Measurements from ENCODE around the gene GPR142. TPM values are rescaled to one million over a fixed set of nuclear protein-coding genes. Genes with fewer than 3 reads are reported as not detected.

GPR142 gene, protein sequence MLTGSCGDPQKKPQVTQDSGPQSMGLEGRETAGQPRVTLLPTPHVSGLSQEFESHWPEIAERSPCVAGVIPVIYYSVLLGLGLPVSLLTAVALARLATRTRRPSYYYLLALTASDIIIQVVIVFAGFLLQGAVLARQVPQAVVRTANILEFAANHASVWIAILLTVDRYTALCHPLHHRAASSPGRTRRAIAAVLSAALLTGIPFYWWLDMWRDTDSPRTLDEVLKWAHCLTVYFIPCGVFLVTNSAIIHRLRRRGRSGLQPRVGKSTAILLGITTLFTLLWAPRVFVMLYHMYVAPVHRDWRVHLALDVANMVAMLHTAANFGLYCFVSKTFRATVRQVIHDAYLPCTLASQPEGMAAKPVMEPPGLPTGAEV
- polyA plus RNA-seq (2011; rRNA removed) (not detected in 2 replicates), polyA minus RNA-seq (2011; rRNA and poly(A)+ RNA removed) (not detected in 2 replicates)

DNA sequence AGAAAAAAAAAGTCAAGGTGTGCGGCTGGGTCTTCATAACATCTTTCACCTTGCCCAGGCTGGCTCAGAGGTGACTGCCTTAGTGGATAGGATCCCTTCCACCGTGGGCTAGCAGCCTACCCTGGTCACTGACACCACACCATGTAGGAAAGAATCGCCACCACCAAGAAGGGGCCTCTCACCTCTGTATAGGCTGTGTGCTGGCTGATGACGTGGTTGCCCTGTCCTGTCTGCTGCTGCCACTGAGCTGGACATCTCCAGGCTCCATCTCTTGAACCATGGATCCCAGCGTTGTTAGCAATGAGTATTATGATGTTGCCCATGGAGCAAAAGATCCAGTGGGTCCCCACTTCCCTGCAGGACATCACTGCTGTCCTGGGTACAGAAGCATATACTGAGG is at the start of gene GPR142:
GPR142 (plus strand) TSS at position 301 of the 400 bp plus-strand sequence. CDS start 2,035 bp downstream, outside the sequence.
- H3K27me3 ChIP-seq (ENCODE audit: control insufficient read depth, insufficient read depth, low read length) = peaks cover 5% of the 10 kb centered on the region
- TF ChIP-seq, protein P1, sequence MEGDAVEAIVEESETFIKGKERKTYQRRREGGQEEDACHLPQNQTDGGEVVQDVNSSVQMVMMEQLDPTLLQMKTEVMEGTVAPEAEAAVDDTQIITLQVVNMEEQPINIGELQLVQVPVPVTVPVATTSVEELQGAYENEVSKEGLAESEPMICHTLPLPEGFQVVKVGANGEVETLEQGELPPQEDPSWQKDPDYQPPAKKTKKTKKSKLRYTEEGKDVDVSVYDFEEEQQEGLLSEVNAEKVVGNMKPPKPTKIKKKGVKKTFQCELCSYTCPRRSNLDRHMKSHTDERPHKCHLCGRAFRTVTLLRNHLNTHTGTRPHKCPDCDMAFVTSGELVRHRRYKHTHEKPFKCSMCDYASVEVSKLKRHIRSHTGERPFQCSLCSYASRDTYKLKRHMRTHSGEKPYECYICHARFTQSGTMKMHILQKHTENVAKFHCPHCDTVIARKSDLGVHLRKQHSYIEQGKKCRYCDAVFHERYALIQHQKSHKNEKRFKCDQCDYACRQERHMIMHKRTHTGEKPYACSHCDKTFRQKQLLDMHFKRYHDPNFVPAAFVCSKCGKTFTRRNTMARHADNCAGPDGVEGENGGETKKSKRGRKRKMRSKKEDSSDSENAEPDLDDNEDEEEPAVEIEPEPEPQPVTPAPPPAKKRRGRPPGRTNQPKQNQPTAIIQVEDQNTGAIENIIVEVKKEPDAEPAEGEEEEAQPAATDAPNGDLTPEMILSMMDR (IDR thresholded peaks at IDR 0.05; ENCODE audit: low read depth, low read length) = no peak
- POLR2A ChIA-PET = no interaction called here
- H3K4me3 ChIP-seq (ENCODE audit: low read depth, low read length) = no peak within 1 kb of the TSS
- CTCF ChIA-PET = interaction anchor here (0.6 to 2.9 kb wide), 16 partner anchors 12 to 235 kb away, joined by 3 to 37 read pairs (median 4); no protein-coding TSS in a partner anchor
- H3K27ac ChIP-seq (ENCODE audit: low read depth, low read length) = no peak within 1 kb of the TSS
- no peaks in the 10 kb centered on the region; the same call in 1 of the 2 replicates for H3K9me3 ChIP-seq (ENCODE audit: control insufficient read depth, insufficient read depth, low read length)
- no peak for DNase-seq (ENCODE audit: low read depth, low spot score)

DNA sequence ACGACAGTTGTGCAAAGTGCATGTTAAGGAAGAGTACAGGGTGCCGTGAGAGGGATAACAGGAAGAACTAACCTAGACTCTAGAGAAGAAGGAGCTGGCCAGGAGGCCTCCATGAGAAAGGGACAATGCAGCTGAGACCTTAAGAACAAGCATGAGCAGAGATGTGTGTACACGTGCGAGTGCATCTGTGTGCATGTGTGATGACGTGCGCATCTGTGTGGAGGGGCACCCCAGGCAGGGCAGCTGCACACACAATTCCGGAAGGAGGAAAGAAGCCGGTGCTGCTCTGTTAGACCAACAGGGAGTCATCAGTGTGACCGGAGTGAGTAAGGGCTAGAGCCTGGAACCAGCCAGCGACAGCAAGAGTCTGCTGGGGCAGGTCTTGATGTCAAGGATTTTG is 48.9 kb upstream of the GPR142 start:
- H3K27me3 ChIP-seq (ENCODE audit: control insufficient read depth, insufficient read depth, low read length) = no peaks in the 10 kb centered on the region
- no peak for DNase-seq (ENCODE audit: low read depth, low spot score)
- TF ChIP-seq, protein P1 (IDR thresholded peaks at IDR 0.05; ENCODE audit: low read depth, low read length) = no peak
- ChIA-PET CTCF (interaction anchor here (1.6 kb wide), 1 partner anchor 139 kb away, joined by 4 read pairs; no protein-coding TSS in a partner anchor), POLR2A (no interaction called here)
- H3K9me3 ChIP-seq (ENCODE audit: control insufficient read depth, insufficient read depth, low read length) = peaks cover 16% of the 10 kb centered on the region
- H3K27ac ChIP-seq (ENCODE audit: low read depth, low read length) = no peak overlapping the region
- no peak overlapping the region for H3K4me3 ChIP-seq (ENCODE audit: low read depth, low read length)

DNA sequence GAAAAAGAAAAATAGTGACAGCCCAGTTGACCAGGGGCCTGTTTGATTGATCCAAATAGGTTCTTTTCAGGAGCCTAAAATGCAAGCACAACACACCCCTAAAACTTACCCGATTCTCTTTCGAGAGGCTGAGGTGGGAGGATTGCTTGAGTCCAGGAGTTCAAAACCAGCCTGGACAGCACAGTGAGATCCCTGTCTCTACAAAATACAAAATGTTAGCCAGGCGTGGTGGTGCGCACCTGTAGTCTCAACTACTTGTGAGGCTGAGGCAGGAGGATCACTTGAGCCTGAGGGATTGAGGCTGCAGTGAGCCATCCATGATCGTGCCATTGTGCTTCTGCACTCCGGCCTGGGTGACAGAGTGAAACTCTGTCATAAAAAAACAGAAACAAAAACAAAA is 42.8 kb upstream of the GPR142 start:
- no peak overlapping the region for H3K4me3 ChIP-seq (ENCODE audit: low read depth, low read length)
- H3K27me3 ChIP-seq (ENCODE audit: control insufficient read depth, insufficient read depth, low read length) = peaks cover 15% of the 10 kb centered on the region
- ChIA-PET CTCF (no interaction called here), POLR2A (no interaction called here)
- TF ChIP-seq, protein P1 (IDR thresholded peaks at IDR 0.05; ENCODE audit: low read depth, low read length) = no peak
- no peak overlapping the region for H3K27ac ChIP-seq (ENCODE audit: low read depth, low read length)
- no peak for DNase-seq (ENCODE audit: low read depth, low spot score)
- H3K9me3 ChIP-seq (ENCODE audit: control insufficient read depth, insufficient read depth, low read length) = no peaks in the 10 kb centered on the region; the same call in none of the 2 replicates

DNA sequence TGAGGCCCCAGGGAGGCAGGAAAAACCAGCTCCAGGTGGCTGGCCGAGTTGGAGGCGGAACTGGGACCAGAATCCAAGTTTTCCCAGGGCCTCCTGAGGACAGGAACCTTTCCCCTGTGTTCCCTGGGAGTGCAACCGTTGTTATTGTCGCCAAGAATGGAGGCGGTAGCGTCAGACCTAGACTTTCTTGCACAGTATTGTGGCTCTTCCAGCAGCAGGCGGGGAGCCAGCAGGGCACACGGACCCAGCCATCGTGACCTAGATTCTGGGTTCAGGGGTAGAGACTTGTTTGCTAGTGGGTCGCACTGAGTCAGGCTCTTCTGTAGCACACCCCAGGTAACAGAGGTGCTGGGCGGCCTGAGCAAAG is 41.9 kb upstream of the GPR142 start:
- TF ChIP-seq, protein P1 (IDR thresholded peaks at IDR 0.05; ENCODE audit: low read depth, low read length) = no peak
- ChIA-PET POLR2A (no interaction called here), CTCF (no interaction called here)
- Histone ChIP-seq H3K27me3 (ENCODE audit: control insufficient read depth, insufficient read depth, low read length) (peaks cover 15% of the 10 kb centered on the region), H3K27ac (ENCODE audit: low read depth, low read length) (no peak overlapping the region), H3K9me3 (ENCODE audit: control insufficient read depth, insufficient read depth, low read length) (no peaks in the 10 kb centered on the region; the same call in none of the 2 replicates), H3K4me3 (ENCODE audit: low read depth, low read length) (no peak overlapping the region)
- no peak for DNase-seq (ENCODE audit: low read depth, low spot score)

DNA sequence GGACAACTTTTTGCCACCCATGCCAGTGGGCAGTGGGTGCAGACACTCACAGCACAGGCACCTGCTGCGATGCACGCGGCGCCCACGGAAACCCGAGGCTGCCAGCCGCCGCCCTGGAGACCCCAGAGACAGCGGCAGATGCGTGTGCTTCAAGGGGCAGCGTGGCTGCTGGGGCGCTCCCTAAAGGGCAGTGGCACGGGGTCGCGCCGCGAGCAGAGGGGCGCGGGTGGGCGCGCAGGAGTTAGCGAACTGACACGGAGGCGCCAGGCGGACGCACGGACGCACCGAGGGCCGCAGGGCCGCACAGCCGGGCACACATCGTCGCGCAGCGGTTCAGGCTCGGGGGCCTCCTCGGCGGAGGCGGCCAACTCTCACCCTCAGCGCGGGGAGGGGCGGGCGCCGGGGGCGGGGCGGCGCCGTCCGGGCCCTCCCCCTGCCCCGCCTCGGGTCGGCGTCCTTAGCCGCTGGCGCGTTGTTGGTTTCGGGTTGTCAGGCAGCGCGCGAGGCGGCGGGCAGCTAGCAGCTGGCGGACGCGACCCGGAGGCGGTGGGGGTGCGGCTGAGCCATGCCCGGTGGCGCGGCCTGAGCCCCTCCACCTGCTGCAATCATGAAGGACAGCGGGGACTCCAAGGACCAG is 41.4 kb upstream of the GPR142 start, which contains the start of gene KIF19:
KIF19 (plus strand) TSS at position 484 of the 637 bp plus-strand sequence; CDS start at position 608, 124 bp downstream.
- Histone ChIP-seq H3K27me3 (ENCODE audit: control insufficient read depth, insufficient read depth, low read length) (peaks cover 15% of the 10 kb centered on the region), H3K27ac (ENCODE audit: low read depth, low read length) (no peak within 1 kb of the TSS), H3K4me3 (ENCODE audit: low read depth, low read length) (no peak within 1 kb of the TSS), H3K9me3 (ENCODE audit: control insufficient read depth, insufficient read depth, low read length) (no peaks in the 10 kb centered on the region; the same call in none of the 2 replicates)
- DNase-seq (ENCODE audit: low read depth, low spot score) = no peak
- POLR2A ChIA-PET = no interaction called here
- TF ChIP-seq, protein P1 (IDR thresholded peaks at IDR 0.05; ENCODE audit: low read depth, low read length) = no peak
- CTCF ChIA-PET = no interaction called here
